CD14-positive monocyte (primary cell): ENCODE results near the gene ABAT. TPM values are rescaled to one million over a fixed set of nuclear protein-coding genes. Genes with fewer than 3 reads are reported as not detected.

Experiments used
- DNase-seq, 3 donors: peaks; one replicate each; pipeline ENCODE4 v3.0.0-alpha.2; 2011 to 2022
- H2AFZ ChIP-seq: 2 replicates; pipeline ENCODE4 v1.6.0; 2012; ENCODE audit warnings: mild to moderate bottlenecking, low read depth, low read length, inconsistent platforms; ENCODE audit not compliant: insufficient read depth, poor library complexity, severe bottlenecking
- H3K27ac ChIP-seq, 2 donors: 1 replicate in 1 of 2; 2 replicates in 1 of 2; pipeline ENCODE4 v1.5.1; 2012 to 2013; ENCODE audit warnings: low read length in 2 of 2, control low read depth in 1 of 2, inconsistent platforms in 1 of 2, low read depth in 1 of 2, mild to moderate bottlenecking in 1 of 2
- H3K27me3 ChIP-seq, 2 donors: one replicate each; pipeline versions ENCODE4 v1.6.0 to v1.6.1; 2011 to 2013; ENCODE audit warnings: low read length in 2 of 2; ENCODE audit not compliant: control insufficient read depth in 2 of 2, insufficient read depth in 2 of 2
- H3K36me3 ChIP-seq, 2 donors: replicated peaks in 1 of 2; 1 replicate in 1 of 2; 2 replicates in 1 of 2; pipeline versions ENCODE4 v1.5.1 to v1.6.1; 2012 to 2013; ENCODE audit warnings: low read length in 2 of 2, control low read depth in 1 of 2, inconsistent platforms in 1 of 2, mild to moderate bottlenecking in 1 of 2; ENCODE audit not compliant: insufficient read depth in 2 of 2, control insufficient read depth in 1 of 2
- H3K4me1 ChIP-seq, 2 donors: 1 replicate in 1 of 2; 2 replicates in 1 of 2; pipeline versions ENCODE4 v1.5.1 to v1.6.1; 2012 to 2013; ENCODE audit warnings: low read length in 2 of 2, control low read depth in 1 of 2, inconsistent platforms in 1 of 2, mild to moderate bottlenecking in 1 of 2, moderate library complexity in 1 of 2; ENCODE audit not compliant: insufficient read depth in 2 of 2, control insufficient read depth in 1 of 2
- H3K4me2 ChIP-seq: replicated peaks from 2 replicates; pipeline ENCODE3; 2012; ENCODE audit warnings: low read length, moderate library complexity, mild to moderate bottlenecking; ENCODE audit not compliant: poor library complexity, severe bottlenecking; ENCODE audit errors: extremely low read depth
- H3K4me3 ChIP-seq, 3 experiments: fragments of 200-600 bp in 1 of 3; sonication (generic) in 1 of 3; replicated peaks in 1 of 3; 1 replicate in 2 of 3; 2 replicates in 1 of 3; pipeline ENCODE4 v1.5.1; 2011 to 2013; ENCODE audit warnings: low read length in 3 of 3, mild to moderate bottlenecking in 3 of 3, control low read depth in 2 of 3, low read depth in 2 of 3, inconsistent platforms in 1 of 3, moderate library complexity in 1 of 3
- H3K79me2 ChIP-seq: 2 replicates; pipeline ENCODE4 v1.6.0; 2012; ENCODE audit warnings: mild to moderate bottlenecking, control low read depth, inconsistent platforms, low read length, moderate library complexity; ENCODE audit not compliant: insufficient read depth
- H3K9ac ChIP-seq: 2 replicates; pipeline ENCODE4 v1.6.0; 2017; ENCODE audit warnings: low read length, mild to moderate bottlenecking; ENCODE audit not compliant: insufficient read depth, poor library complexity, severe bottlenecking
- H3K9me3 ChIP-seq, 2 donors: replicated peaks in 1 of 2; 1 replicate in 1 of 2; 2 replicates in 1 of 2; pipeline versions ENCODE4 v1.5.1 to v1.6.1; 2012 to 2013; ENCODE audit warnings: low read length in 2 of 2, control low read depth in 1 of 2; ENCODE audit not compliant: control insufficient read depth in 1 of 2, insufficient read depth in 1 of 2
- H4K20me1 ChIP-seq: 2 replicates; pipeline ENCODE4 v1.6.0; 2012; ENCODE audit warnings: mild to moderate bottlenecking, low read length, control low read depth, moderate library complexity; ENCODE audit not compliant: insufficient read depth
- H3K27ac Mint-ChIP-seq, 7 donors: one replicate each; pipeline ENCODE4 v1.8.0; 2020; ENCODE audit warnings: mild to moderate bottlenecking in 7 of 7, mixed read lengths in 7 of 7, moderate library complexity in 6 of 7, inconsistent platforms in 2 of 7
- H3K27me3 Mint-ChIP-seq, 3 donors: one replicate each; pipeline ENCODE4 v1.8.0; 2021 to 2022; ENCODE audit warnings: low read depth in 3 of 3, mild to moderate bottlenecking in 3 of 3, mixed read lengths in 3 of 3, moderate library complexity in 3 of 3, inconsistent platforms in 1 of 3
- H3K36me3 Mint-ChIP-seq, 2 donors: one replicate each; pipeline ENCODE4 v1.8.0; 2020; ENCODE audit warnings: mixed read lengths in 2 of 2, inconsistent platforms in 1 of 2, mild to moderate bottlenecking in 1 of 2
- H3K4me1 Mint-ChIP-seq: one replicate; pipeline ENCODE4 v1.8.0; 2020; ENCODE audit warnings: mild to moderate bottlenecking, mixed read lengths
- H3K4me3 Mint-ChIP-seq, 2 donors: one replicate each; pipeline ENCODE4 v1.8.0; 2020; ENCODE audit warnings: mild to moderate bottlenecking in 2 of 2, mixed read lengths in 2 of 2, moderate library complexity in 1 of 2
- H3K9me3 Mint-ChIP-seq, 7 donors: one replicate each; pipeline ENCODE4 v1.8.0; 2020 to 2022; ENCODE audit warnings: mixed read lengths in 7 of 7, mild to moderate bottlenecking in 6 of 7, moderate library complexity in 6 of 7, inconsistent platforms in 2 of 7
- WGBS: methylation state at CpG from one replicate; pipeline ENCODE4 v1.1.5; 2013; ENCODE audit warnings: missing lambda C conversion rate; ENCODE audit not compliant: insufficient coverage; 5-methylcytosine and 5-hydroxymethylcytosine counted together
- intact Hi-C, 2 donors: fragments of 100-400 bp; cut with micrococcal nuclease; formaldehyde crosslinking; loops; one replicate each; pipeline versions ENCODE4 v1.15.0 to v1.15.1; 2023
- polyA plus RNA-seq, 3 donors: library from polyadenylated mRNA; depleted of rRNA in 1 of 3; unstranded in 2 of 3; stranded (reverse) in 1 of 3; fragments of 300-500 nt in 2 of 3; fragments of >200 nt in 1 of 3; fragmentation: Illumina TruSeq in 2 of 3; gene quantifications; 1 replicate in 2 of 3; 2 replicates in 1 of 3; pipeline ENCODE4 v1.2.3, GENCODE V29; 2012 to 2021
- TF ChIP-seq, protein P1 (sequence below): fragments of 200-600 bp; IDR thresholded peaks from one replicate; pipeline ENCODE4 v1.8.0; 2022; ENCODE audit warnings: antibody characterized with exemption, mild to moderate bottlenecking

The ABAT gene
- polyA plus RNA-seq, 3 donors, result 4.9 to 11.8 (median 8.7) TPM

DNA sequence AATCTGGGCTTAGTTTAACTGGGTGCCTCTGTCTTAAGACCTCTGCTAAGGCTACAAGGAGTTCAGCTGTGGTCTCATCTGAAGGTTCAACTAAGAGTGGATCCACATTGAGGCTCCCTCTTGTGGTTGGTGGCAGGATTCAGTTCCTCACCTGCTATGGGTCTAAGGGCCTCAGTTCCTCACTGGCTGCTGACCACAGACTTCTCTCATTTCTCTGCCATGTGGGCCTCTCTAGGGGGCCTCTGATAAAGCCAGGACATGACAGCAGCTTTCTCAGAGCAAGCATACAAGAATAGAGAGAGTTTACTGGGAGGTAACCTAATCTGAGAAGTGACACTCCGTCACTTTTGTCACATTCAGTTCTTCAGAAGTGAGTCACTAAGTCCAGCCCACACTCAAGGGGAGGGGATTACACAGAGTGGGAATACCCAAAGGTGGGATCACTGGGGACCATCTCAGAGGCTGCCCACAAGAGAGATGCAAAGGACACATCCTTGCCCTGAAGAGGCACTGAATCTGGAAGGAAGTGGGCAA lies 19.2 kb upstream of the ABAT start:
- peak; percentile 50 to 64 (median 52) for DNase-seq
- no peaks in the 10 kb centered on the region for H3K9me3 ChIP-seq
- no peak overlapping the region for H2AFZ ChIP-seq
- H3K4me1 ChIP-seq, result no peaks in the 10 kb centered on the region
- no peaks in the 10 kb centered on the region for H3K27me3 Mint-ChIP-seq
- H3K4me3 Mint-ChIP-seq, result no peak overlapping the region
- H3K27ac Mint-ChIP-seq, result peak overlapping the region in 2 of 7 donors; percentile 27 to 34
- H3K27ac ChIP-seq, result no peak overlapping the region
- TF ChIP-seq, protein P1, sequence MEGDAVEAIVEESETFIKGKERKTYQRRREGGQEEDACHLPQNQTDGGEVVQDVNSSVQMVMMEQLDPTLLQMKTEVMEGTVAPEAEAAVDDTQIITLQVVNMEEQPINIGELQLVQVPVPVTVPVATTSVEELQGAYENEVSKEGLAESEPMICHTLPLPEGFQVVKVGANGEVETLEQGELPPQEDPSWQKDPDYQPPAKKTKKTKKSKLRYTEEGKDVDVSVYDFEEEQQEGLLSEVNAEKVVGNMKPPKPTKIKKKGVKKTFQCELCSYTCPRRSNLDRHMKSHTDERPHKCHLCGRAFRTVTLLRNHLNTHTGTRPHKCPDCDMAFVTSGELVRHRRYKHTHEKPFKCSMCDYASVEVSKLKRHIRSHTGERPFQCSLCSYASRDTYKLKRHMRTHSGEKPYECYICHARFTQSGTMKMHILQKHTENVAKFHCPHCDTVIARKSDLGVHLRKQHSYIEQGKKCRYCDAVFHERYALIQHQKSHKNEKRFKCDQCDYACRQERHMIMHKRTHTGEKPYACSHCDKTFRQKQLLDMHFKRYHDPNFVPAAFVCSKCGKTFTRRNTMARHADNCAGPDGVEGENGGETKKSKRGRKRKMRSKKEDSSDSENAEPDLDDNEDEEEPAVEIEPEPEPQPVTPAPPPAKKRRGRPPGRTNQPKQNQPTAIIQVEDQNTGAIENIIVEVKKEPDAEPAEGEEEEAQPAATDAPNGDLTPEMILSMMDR, result no peak
- no peaks in the 10 kb centered on the region for H3K79me2 ChIP-seq
- H3K4me2 ChIP-seq, result no peak overlapping the region
- peaks cover 7% of the 10 kb centered on the region for H3K4me1 Mint-ChIP-seq
- no peaks in the 10 kb centered on the region for H3K27me3 ChIP-seq
- intact Hi-C loops, result loop anchor here in 1 of 2 donors (2.0 to 5.0 kb wide), 2 partner anchors 40 to 88 kb away; no protein-coding TSS in a partner anchor
- peaks cover 14 to 15% of the 10 kb centered on the region in 2 donors for H3K36me3 Mint-ChIP-seq
- WGBS, result no CpG with 5 or more reads among the region's 1 CpG
- no peak overlapping the region for H3K9ac ChIP-seq
- H3K9me3 Mint-ChIP-seq, result no peaks in the 10 kb centered on the region
- peaks cover 12% of the 10 kb centered on the region for H4K20me1 ChIP-seq
- peaks cover 2 to 5% of the 10 kb centered on the region in 2 donors for H3K36me3 ChIP-seq
- H3K4me3 ChIP-seq, result no peak overlapping the region

DNA sequence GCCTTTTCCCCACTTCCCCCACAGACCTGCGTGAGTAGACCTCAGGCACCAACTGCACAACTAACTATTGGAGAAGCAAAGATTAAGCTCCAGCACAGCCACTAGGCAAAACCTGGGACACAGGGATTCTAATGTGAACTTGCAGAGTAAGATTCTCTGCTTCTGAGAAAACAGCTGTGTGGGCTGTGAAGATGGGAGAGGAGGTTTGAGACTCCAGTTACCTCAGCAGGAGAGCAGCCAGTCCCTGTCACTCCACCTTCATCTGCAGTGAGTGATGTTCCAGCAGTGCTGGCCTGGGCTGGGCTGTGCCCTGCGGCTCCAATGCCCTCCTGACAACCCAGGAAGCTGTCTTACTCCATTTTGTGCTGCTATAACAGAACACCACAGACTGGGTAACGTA lies 18.0 kb upstream of the ABAT start:
- Mint-ChIP-seq H3K36me3 (peaks cover 16 to 24% of the 10 kb centered on the region in 2 donors), H3K27ac (peak overlapping the region in 1 of 7 donors; percentile 21), H3K4me3 (no peak overlapping the region), H3K4me1 (peaks cover 7% of the 10 kb centered on the region), H3K9me3 (no peaks in the 10 kb centered on the region), H3K27me3 (no peaks in the 10 kb centered on the region)
- Histone ChIP-seq H3K79me2 (no peaks in the 10 kb centered on the region), H3K4me2 (no peak overlapping the region), H3K36me3 (peaks cover 2 to 5% of the 10 kb centered on the region in 2 donors), H3K4me1 (no peaks in the 10 kb centered on the region), H3K27me3 (no peaks in the 10 kb centered on the region), H3K9ac (no peak overlapping the region), H3K27ac (no peak overlapping the region), H3K9me3 (no peaks in the 10 kb centered on the region), H2AFZ (no peak overlapping the region), H3K4me3 (no peak overlapping the region), H4K20me1 (peaks cover 12% of the 10 kb centered on the region)
- TF ChIP-seq, protein P1, result no peak
- intact Hi-C loops, result loop anchor here in 1 of 2 donors (5.0 kb wide), 1 partner anchor 89 kb away; no protein-coding TSS in a partner anchor
- 100% methylated on average over 1 of the region's 3 CpGs for WGBS
- DNase-seq, result no peak
